ENCODE measurements around the gene OVAAL. TPM values are rescaled to one million over a fixed set of nuclear protein-coding genes. Genes with fewer than 3 reads are reported as not detected.
A peak's percentile ranks its signal among the peaks of the same experiment; 100 is the strongest.

The OVAAL gene
- total RNA-seq, 1 donor from 2014 or later: not detected

GRCh38 chr1:180565121-180565871 lies 6.5 kb downstream of the OVAAL start:
- no peaks in the 10 kb centered on the region for H3K27me3 Mint-ChIP-seq
- TF ChIP-seq CTCF (IDR thresholded peaks at IDR 0.05; ENCODE audit: unreplicated experiment): no peak
- H3K36me3 Mint-ChIP-seq (ENCODE audit: insufficient read depth): no peaks in the 10 kb centered on the region
- H3K27ac Mint-ChIP-seq: peak overlapping the region; percentile 22
- no peak overlapping the region for H3K4me3 Mint-ChIP-seq (ENCODE audit: low read depth)
- H3K9me3 Mint-ChIP-seq (ENCODE audit: low read depth): no peaks in the 10 kb centered on the region
- no peak for DNase-seq (ENCODE audit: low spot score, unreplicated experiment)
- peaks cover 19% of the 10 kb centered on the region for H3K4me1 Mint-ChIP-seq (ENCODE audit: low read depth)

GRCh38 chr1:180566026-180566425 lies 7.3 kb downstream of the OVAAL start:
- no peak for TF ChIP-seq CTCF (IDR thresholded peaks at IDR 0.05; ENCODE audit: unreplicated experiment)
- DNase-seq (ENCODE audit: low spot score, unreplicated experiment): no peak
- Mint-ChIP-seq H3K27me3 (no peaks in the 10 kb centered on the region), H3K27ac (no peak overlapping the region), H3K4me3 (ENCODE audit: low read depth) (no peak overlapping the region), H3K4me1 (ENCODE audit: low read depth) (peaks cover 18% of the 10 kb centered on the region), H3K9me3 (ENCODE audit: low read depth) (no peaks in the 10 kb centered on the region), H3K36me3 (ENCODE audit: insufficient read depth) (no peaks in the 10 kb centered on the region)

- H3K36me3 Mint-ChIP-seq (ENCODE audit: insufficient read depth): no peaks in the 10 kb centered on the region
- no peaks in the 10 kb centered on the region for H3K9me3 Mint-ChIP-seq (ENCODE audit: low read depth)
- no peaks in the 10 kb centered on the region for H3K27me3 Mint-ChIP-seq
- no peak for TF ChIP-seq CTCF (IDR thresholded peaks at IDR 0.05; ENCODE audit: unreplicated experiment)
- DNase-seq (ENCODE audit: low spot score, unreplicated experiment): no peak
- H3K4me3 Mint-ChIP-seq (ENCODE audit: low read depth): no peak overlapping the region
- no peak overlapping the region for H3K27ac Mint-ChIP-seq
- H3K4me1 Mint-ChIP-seq (ENCODE audit: low read depth): peaks cover 16% of the 10 kb centered on the region
These were observed 7.7 kb downstream of the OVAAL start for GRCh38 chr1:180566495-180566894.

- Mint-ChIP-seq H3K27ac (no peak overlapping the region), H3K36me3 (ENCODE audit: insufficient read depth) (no peaks in the 10 kb centered on the region), H3K27me3 (no peaks in the 10 kb centered on the region), H3K4me3 (ENCODE audit: low read depth) (no peak overlapping the region), H3K9me3 (ENCODE audit: low read depth) (no peaks in the 10 kb centered on the region), H3K4me1 (ENCODE audit: low read depth) (peaks cover 14% of the 10 kb centered on the region)
- no peak for DNase-seq (ENCODE audit: low spot score, unreplicated experiment)
- TF ChIP-seq CTCF (IDR thresholded peaks at IDR 0.05; ENCODE audit: unreplicated experiment): no peak
These were observed 8.9 kb downstream of the OVAAL start for GRCh38 chr1:180567654-180568053.

- no peak for DNase-seq (ENCODE audit: low spot score, unreplicated experiment)
- H3K27me3 Mint-ChIP-seq: no peaks in the 10 kb centered on the region
- H3K27ac Mint-ChIP-seq: no peak overlapping the region
- no peak overlapping the region for H3K4me3 Mint-ChIP-seq (ENCODE audit: low read depth)
- no peak for TF ChIP-seq CTCF (IDR thresholded peaks at IDR 0.05; ENCODE audit: unreplicated experiment)
- no peaks in the 10 kb centered on the region for H3K9me3 Mint-ChIP-seq (ENCODE audit: low read depth)
- H3K4me1 Mint-ChIP-seq (ENCODE audit: low read depth): peaks cover 8% of the 10 kb centered on the region
- H3K36me3 Mint-ChIP-seq (ENCODE audit: insufficient read depth): no peaks in the 10 kb centered on the region
These were observed 9.4 kb downstream of the OVAAL start for GRCh38 chr1:180568184-180568583.

Measured in progenitor cell of endocrine pancreas (in vitro differentiated cells).